GM18858 (cell line): ENCODE measurements around the gene NCOA1.
"Not testable (repeated sequence)": the region's sequence is repeated elsewhere in the genome, so short reads cannot be mapped to it uniquely, and the experiment has no call there.

Experiments
- ATAC-seq: cut with Tn5 transposase; IDR thresholded peaks from one replicate; pipeline ENCODE4 v1.9.1; 2021; ENCODE audit not compliant: unreplicated experiment

NCOA1 gene

DNA sequence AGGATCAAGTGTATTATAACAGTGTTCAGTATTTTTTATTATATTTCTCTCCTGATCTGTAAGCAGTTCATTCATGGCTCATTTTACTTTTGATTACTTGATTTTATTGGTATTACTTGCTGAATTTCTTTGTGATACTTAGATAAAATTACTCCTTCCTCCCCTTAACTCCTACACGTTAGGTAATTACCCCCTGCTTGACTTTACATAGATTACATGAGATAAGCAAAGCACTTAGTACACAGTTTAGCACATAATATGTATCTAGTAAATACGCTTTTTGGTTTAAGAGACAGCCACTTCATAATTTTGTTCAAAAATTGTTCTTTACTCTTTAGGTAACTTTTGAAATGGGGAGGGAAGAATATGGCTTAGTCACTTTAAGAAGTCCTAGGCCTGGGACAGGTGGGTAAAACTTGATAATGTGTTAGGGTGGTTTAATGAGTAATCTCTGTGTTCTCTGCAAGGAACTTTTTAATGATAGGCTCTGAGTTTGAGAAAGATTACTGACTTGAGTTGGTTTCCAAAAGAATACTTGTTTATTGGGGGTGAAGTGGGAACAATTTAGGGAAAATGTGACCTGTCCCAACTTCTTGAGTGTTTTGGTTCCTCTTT is 80.9 kb downstream of the NCOA1 start:
- no peak for ATAC-seq

DNA sequence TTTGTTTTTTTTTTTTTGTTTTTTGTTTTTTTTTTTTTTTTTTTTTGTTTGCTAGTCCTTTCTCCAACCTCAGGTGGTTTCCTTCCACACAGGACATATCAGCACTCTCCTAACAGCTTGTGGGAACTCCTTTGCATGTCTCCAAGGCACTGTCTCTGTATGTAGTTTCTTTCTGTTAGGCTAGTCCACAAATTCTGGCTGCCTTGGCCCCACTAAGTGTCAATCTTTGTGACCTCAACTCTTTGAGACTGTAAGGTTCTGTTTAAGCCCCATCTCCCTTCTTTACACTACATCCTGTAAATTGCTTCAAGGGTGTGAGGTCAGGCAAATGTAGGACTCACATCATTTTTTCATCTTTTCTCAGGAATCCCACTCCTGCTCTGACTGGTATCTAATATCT is 85.1 kb downstream of the NCOA1 start:
- no peak for ATAC-seq

DNA sequence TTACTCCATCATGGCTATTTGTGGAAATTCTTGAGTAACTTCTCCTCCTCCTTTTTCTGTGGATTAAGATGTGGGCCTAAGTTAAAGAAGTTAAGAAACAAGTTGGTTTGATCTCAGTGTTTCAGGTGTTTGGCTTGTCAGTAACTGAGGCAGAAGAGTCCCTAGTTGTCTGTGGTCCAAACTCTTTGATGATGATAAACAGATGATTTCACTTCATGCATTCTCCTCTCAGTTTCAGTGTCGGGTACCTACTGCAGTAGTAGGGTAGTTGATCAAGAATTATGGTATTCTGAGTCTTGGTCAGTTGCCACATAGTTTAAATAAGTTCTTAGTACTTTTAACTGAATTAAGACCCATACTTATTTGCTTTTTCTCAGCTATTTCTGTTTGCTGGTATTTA is 85.6 kb downstream of the NCOA1 start:
- no peak for ATAC-seq

DNA sequence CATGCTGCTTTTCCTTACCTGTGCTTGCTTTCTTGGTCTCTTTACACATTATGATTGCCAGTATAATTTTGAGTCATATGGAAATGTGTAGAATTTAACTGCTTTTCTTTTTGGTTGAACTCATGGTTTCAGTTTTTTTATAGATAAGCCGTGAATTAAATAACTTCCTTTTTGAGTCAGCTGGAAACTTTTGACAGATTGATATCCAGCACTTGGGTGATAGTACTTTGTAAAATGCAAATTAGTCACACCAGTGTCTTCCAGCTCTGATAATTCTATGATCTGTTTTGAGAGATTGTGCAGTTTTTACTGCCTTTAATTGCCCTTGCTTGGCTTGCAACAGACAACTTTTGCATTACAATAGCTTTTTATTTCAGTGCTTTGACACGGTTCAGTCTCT is 86.4 kb downstream of the NCOA1 start:
- ATAC-seq, result peak; percentile 68

DNA sequence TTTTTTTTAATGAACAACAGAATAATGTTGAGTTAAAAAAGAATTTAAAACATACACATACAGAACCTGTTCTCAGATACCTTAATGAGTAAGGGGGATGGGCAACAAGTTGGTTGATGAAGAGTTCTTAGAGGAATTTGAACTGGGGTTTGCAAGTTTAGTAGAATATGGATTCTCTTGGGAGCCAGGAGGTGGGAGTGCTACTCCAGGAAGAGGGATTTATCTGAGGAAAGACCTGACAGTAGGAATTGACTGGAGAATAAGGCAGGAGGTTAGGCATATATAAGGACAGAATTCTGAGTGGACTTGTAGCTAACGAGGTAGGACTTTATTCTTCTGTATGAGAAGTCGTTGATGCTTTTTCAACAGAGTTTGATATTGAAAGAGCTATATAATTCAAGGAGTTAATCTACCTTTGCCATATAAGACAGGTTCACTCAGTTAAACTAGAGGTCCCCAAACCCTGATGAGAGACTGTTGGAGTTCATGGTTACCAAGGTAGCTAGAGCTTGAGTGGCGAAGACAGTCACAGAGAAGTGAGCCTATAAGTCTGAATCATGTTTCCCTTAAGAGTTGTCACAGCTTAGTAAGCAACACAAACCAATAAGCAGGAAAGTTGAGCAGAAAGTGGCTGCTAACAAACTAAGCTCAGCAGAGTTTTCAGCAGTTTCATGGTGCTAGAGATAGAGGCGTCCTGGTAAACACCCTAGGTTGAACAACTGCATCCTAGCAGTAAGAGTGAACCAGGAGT is 88.2 kb downstream of the NCOA1 start:
- ATAC-seq, result no peak

DNA sequence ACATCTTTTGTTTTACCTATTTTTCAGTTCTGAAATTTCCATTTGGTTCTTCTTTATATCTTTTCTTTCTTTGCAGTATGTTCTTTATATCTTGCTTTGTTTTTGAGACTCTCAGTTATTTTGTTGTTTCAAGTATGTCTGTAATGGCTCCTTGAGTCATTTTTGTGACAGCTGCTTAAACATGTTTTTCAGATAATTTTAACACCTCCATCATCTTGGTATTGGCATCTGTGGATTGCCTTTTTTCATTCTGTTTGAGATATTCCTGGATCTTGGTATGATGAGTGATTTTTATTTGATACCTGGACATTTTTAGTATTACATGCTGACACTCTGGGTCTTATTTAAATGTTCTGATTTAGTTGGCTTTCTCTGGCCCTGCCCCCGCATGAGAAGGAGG is 89.5 kb downstream of the NCOA1 start:
- no peak for ATAC-seq

DNA sequence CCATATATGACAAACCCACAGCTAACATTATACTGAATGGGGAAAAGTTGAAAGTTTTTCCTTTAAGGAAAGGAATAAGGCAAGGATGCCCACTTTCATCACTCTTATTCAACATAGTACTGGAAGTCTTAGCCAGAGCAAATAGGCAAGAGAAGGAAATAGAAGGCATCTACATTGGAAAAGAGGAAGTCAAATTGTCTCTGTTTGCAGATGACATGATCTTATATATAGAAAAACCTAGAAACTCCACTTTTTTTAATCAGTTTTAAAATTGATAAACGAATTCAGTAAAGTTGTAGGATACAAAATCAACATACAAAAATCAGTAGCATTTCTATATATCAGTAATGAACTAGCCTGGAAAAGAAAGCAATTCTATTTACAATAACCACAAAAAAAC is 90.9 kb downstream of the NCOA1 start:
- not testable (repeated sequence) for ATAC-seq

DNA sequence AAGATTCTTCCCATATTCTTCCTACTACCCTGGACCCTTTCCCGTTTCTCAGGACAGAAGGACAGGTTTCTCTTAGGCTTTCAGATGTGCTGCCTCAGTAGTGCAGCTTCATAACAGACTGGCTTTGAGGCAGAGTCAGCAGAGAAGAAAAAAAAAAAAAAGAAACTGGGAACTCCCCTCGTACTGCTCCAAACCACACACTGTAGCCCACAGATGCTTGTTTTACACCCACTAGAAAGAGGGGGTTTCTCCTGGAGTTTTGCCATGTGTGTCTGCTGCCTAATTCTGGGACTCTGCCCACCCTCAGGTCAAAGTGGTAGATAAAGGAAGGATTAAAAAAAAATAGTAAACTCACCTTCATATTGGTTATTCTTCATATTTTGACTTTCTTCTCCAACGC is 95.9 kb downstream of the NCOA1 start:
- no peak for ATAC-seq

DNA sequence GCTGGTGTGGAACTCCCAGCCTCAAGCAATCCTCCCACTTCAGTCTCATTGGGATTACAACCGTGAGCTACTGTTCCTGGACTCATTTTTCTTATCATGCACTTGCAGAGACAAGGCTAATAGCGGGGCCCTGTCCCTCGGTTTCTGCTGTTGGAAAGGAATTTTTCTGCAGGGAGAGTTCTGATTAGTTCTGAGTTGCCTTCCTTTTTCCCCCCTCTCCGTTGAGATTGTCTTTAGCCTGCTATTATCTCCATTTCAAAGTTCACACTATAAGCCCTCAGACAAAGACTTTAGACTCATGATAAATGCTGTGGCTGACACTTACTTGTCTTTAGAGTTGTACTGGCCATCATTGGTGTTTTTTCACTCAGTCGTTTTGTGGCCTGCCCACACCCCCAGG is 97.2 kb downstream of the NCOA1 start:
- no peak for ATAC-seq

DNA sequence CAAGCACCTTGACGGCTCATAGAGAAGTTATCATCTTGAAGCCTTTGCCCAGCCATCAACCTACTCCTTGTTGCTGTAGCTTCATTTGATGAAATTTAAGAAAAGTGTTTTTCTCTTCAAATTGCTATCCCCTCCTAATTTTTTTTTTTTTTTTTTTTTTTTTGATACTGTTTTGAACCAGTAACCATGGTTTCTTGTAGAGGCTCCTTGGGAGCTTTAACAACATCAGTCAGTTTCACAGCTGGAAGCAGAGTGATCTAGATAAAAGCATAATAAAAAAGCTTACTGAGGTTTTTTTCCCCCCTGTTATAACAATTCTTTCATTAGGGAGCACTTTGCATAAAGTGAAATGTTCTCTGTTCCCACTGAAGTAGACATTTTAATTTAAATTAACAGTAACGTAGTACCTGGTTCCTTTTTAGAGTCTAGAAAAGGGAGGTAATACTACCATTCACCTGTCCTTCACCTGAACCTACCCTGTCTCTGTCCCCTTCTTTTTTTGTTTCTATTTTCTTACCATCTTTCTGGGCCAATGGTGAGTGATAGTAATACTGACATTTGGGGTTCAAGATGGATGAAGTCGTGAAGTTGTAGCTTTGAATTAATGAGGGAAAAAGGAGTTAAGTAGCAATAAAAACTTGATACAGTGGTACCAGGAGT is 101.5 kb downstream of the NCOA1 start:
- no peak for ATAC-seq

DNA sequence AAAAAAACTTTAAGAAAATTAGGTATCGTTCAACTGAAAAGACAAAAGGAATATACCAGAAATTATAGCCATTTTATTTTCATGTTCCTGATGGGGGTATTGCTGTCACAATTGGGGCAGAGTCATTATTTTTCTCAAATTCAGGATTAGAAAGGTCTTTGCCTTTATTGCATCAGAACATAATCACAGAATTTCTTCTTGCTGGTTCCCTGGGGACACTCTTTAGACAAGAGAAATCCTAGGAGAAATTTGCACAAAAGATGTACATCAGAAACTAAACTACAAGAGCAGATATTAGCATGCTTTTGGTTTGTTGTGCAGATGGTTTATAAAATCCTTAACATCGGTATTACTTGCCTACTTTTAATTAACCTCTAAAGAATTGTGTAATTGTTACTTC is 103.2 kb downstream of the NCOA1 start:
- ATAC-seq, result no peak

DNA sequence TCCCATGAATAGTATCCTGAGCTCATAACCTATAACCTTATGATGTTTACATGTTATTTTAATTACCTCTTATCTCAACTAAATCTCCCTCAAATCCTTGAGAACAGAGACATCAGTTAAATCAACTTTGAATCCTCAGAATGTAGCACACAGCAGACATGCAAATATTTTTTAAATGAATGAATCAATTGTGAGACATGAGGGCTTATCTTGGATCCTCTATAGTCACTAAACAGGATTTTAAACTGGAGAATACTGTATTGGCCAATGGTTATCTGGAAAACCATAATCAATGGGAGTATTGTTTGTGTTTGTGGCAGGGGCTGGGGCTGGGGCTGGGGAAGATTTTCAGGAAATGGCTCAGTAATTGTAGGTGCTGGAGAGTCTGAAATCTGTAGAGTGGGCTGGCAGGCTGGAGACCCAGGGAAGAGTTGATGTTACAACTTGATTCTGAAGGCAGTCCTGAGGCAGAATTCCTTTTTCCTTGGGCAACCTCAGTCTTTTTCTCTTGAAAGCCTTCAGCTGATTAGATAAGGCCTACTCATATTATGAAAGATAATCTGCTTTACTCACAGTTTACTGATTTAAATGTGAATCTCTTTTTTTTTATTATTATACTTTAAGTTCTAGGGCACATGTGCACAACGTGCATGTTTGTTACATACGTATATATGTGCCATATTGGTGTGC is 106.3 kb downstream of the NCOA1 start:
- no peak for ATAC-seq

DNA sequence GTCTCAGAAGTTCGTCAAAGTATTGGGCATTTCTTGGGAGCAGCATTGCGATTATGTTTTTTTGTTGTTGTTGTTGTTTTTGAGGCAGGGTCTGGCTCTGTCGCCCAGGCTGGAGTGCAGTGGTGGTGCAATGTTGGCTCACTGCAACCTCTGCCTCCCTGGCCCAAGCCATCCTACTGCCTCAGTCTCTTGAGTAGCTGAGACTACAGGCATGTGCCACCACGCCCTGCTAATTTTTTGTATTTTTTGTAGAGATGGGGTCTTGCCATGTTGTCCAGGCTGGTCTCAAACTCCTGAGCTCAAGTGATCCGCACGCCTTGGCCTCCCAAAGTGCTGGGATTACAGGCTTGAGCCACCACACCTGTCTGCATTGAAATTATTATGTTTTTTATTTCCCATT is 109.1 kb downstream of the NCOA1 start:
- not testable (repeated sequence) for ATAC-seq

DNA sequence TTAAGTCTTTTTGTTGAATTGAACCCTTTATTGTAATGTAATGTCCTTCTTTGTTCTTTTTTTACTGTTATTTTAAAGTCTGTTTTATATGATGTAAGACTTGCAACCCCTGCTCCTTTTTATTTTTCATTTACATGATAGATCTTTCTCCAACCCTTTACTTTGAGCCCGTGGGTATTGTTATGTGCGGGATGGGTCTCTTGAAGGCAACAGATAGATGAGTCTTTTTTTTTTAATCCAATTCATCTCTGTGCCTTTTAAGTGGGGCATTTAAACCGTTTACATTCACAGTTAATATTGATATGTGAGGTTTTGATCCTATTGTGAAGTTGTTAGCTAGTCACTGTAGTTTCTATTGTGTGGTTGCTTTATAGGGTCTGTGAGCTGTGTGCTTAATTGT is 120.6 kb downstream of the NCOA1 start:
- ATAC-seq, result no peak

DNA sequence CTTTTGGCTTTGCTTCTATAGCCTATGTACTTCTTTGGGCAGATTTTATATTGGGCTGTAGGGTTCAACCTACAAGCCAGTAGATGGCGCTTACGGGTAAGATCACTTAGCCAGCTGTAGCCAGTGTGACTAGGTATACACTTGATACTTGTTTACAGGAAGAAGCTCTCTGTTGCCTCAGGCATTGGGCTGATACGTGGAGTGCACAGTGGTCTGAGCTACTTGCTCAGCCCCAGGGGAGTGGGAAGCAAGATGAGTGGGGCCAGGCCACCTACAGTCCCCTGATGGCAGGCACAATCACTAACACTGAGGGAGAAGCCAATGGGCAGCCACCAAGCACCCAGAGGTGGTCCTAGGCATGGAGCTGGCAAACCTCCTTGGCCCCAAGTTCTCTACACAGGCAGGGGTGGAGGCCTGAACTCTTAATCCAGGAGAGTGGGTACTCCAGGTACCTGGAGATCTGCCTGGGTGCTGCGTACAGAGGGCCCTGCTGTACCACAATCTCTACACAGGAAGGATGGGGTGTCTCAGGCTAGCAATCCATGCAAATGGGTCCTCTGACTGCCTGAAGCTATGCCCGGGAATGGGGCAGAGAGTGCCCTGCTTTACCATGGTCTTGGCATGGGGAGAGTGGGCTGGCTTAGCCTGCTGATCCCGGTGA is 122.2 kb downstream of the NCOA1 start:
- ATAC-seq, result no peak

DNA sequence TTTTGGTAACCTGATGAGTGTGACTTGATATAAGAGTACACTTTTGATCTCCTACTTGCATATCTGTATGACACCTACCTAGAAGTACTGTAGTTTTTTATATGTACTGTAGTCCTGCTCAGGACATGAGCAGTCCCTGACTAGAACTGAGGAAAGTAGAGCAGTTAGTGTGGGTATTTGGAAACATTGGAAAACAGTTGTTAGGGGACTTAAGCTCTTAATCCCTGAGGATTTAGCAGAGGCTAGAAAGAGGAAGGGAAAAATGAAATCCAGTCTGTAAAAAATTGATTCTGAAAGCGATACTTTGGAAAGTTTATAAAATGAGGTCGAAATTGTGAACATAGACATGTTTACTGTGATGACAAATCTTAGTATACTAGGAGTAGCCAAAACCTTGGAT is 125.6 kb downstream of the NCOA1 start:
- no peak for ATAC-seq

DNA sequence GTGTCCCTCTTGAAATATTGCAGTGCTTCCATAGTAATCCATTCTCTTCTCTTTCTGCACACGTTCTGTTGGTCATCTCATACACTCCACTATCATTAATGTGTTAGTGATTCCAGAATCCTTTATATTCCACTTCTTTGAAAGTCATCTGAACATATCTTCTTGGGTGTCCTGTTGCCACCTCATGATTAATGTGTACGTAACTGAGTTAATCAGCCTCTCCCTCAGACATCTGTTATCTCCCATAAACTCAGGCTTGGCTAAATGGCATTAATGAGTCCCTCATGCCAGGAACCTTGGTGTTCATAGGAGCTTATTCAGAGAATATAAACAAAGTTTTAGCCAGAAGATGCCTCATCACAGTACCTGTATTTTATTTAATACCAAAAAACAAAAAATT is 126.4 kb downstream of the NCOA1 start:
- no peak for ATAC-seq

DNA sequence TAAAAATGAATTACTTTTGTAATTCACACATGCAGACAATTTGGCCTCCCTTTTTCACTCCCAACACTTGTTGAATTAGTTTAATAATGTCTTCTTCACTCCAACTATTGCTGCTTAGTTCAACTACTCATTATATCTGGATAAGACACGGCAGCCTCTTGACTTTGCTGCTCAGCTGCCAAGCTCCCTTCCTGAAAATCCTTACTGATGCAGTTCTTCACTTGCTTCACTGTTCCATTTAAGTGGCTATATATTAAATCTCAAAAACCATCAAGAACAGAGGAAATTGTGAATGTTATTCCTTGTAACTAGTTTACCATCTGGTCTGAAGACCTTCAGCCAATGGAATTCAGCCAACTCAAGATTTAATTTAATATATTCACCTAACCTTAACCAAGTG is 127.1 kb downstream of the NCOA1 start:
- no peak for ATAC-seq

DNA sequence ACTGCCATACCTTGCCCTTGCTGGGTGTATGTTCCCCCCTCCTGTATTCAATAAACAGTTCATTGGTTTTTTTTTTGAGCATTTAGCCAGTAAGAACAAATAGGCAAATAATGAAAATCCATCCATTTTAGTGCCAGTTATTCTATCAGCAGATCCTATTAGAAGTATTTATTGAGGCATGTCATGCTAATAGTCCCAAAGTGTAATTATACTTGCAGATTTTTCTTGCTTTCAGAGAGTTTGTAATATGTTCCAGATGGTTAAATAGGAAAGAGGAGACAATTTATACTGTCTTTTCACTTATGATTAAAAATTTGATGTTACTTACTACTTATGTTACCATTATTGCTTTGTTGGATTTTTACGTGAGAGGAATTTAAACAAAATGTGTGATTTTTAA is 127.6 kb downstream of the NCOA1 start:
- ATAC-seq, result no peak

DNA sequence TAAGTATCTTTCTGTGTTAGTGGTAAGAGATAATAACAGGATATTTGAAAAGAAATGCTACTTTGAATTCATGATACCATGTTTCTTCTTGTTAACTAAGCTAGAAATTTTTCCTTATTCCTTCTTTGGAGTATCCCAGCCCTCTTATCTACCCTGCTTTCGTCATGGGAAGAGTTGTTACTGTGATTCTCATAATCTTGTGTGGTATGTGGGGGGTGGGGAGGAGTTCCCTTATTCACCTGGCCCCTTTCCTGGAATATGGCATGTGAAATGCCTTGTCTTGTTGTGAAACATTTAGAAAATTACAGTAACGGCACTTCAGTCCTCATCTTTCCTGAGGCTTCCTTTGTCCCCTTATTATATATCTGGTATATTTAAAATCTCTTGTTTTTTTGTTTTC is 129.9 kb downstream of the NCOA1 start:
- ATAC-seq, result no peak

DNA sequence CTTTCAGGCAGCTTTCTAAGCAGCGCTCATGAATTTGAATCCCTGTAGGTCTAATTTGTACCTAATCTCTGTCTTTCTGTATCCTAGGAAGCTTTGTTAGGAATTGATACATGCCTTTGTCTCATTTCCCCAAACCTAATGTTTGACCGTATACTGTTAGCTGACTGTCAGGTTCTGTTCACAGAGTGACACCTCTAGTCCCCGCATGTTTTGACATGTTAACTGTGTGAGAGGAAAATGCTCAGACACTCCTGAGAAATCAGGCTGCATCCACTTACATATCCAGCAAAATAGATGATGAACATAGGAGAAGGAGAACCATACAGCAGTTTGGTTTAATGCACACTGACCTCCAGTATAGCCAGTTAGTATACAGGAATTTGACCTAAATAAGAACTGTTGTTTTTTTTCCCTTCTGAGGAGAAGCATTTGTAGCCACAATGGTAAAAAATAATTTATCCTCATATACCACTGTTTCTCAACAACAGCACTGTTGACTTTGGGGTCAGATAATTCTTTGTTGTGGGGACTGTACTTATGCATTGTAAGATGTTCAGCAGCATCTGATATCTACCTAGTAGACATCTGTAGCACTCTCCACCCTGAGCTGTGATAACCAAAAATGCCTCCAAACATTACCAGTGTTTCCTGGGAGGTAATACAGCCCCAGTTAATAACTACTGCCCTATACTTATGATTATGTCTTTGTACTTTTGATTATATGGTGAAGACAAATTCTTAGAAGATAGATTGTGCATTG is 130.9 kb downstream of the NCOA1 start:
- ATAC-seq, result no peak
